BJ (cell line): ENCODE measurements around the gene PTPN5. TPM values are rescaled to one million over a fixed set of nuclear protein-coding genes. Genes with fewer than 3 reads are reported as not detected.

ENCODE experiments used
- CTCF ChIA-PET: fragments of 350-600 bp; formaldehyde crosslinking; extraction: SDS; loops from one replicate; lab custom pipeline; 2021; ENCODE audit warnings: antibody characterized with exemption, inconsistent platforms; lab: Yijun Ruan, JAX
- POLR2A ChIA-PET: fragments of 300-600 bp; sonication (Branson Sonifier 250); formaldehyde crosslinking; extraction: SDS; loops from one replicate; lab custom pipeline; 2021; ENCODE audit warnings: antibody characterized with exemption; lab: Charles Lee
- DNase-seq: peaks from one replicate; pipeline ENCODE4 v3.0.0-alpha.2; 2011; ENCODE audit warnings: low read depth
- H3K27me3 ChIP-seq: 2 replicates; pipeline ENCODE4 v1.6.0; 2011; ENCODE audit warnings: low read length; ENCODE audit not compliant: control insufficient read depth, insufficient read depth
- H3K36me3 ChIP-seq: 2 replicates; pipeline ENCODE4 v1.5.1; 2011; ENCODE audit warnings: low read length; ENCODE audit not compliant: control insufficient read depth, insufficient read depth
- H3K4me3 ChIP-seq: 2 replicates; pipeline ENCODE4 v1.5.1; 2011; ENCODE audit warnings: low read depth, mild to moderate bottlenecking, control low read depth, low read length
- polyA plus RNA-seq: library from polyadenylated mRNA; depleted of rRNA; stranded (reverse); fragments of >200 nt; gene quantifications from 2 replicates; pipeline ENCODE4 v1.2.3, GENCODE V29; 2011
- TF ChIP-seq, protein P1 (sequence below): IDR thresholded peaks from 2 replicates; pipeline ENCODE4 v1.5.1; 2011; ENCODE audit warnings: low read depth, mild to moderate bottlenecking, control low read depth, inconsistent platforms, low read length, moderate library complexity; ENCODE audit not compliant: insufficient read depth

Gene PTPN5
- polyA plus RNA-seq, 1 experiment = not detected

DNA sequence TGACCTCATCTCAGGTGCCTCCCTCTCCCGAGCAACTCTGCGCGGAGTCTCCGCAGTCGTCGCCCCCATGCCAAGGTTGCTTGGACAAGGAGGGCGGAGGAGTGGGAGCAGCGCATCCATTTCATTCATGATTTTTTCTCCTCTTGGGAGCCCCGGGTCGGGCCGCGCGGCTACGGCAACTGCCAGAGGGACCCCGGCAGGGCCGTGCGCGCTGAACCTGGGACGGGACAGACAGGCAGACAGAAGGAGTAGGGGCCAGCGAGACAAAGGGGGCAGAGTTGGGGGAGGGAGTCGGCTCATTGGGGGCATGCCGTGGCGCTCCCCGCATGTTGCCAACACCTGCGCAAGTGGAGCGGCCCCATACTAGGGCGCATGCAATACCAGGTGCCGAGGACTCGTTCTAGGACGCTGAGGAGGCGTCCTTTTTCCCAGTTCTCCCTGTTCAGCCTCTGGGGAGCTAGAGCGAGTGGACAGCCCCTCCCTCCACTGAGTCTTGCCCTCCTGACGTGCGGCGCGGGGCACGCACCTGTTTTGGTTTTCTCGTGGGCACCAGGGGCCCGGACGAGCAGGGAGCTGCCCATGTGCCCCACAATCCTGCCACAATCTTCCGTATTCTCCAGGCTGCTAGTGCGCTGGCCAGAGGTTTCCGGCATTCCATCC is 501 bp upstream of the PTPN5 start:
- Histone ChIP-seq H3K27me3 (peaks cover 32% of the 10 kb centered on the region), H3K4me3 (no peak overlapping the region), H3K36me3 (no peaks in the 10 kb centered on the region)
- POLR2A ChIA-PET = no interaction called here
- TF ChIP-seq, protein P1, sequence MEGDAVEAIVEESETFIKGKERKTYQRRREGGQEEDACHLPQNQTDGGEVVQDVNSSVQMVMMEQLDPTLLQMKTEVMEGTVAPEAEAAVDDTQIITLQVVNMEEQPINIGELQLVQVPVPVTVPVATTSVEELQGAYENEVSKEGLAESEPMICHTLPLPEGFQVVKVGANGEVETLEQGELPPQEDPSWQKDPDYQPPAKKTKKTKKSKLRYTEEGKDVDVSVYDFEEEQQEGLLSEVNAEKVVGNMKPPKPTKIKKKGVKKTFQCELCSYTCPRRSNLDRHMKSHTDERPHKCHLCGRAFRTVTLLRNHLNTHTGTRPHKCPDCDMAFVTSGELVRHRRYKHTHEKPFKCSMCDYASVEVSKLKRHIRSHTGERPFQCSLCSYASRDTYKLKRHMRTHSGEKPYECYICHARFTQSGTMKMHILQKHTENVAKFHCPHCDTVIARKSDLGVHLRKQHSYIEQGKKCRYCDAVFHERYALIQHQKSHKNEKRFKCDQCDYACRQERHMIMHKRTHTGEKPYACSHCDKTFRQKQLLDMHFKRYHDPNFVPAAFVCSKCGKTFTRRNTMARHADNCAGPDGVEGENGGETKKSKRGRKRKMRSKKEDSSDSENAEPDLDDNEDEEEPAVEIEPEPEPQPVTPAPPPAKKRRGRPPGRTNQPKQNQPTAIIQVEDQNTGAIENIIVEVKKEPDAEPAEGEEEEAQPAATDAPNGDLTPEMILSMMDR = no peak
- no peak for DNase-seq
- CTCF ChIA-PET = interaction anchor here (1.1 kb wide), 1 partner anchor 28 kb away, joined by 5 read pairs; no protein-coding TSS in a partner anchor

DNA sequence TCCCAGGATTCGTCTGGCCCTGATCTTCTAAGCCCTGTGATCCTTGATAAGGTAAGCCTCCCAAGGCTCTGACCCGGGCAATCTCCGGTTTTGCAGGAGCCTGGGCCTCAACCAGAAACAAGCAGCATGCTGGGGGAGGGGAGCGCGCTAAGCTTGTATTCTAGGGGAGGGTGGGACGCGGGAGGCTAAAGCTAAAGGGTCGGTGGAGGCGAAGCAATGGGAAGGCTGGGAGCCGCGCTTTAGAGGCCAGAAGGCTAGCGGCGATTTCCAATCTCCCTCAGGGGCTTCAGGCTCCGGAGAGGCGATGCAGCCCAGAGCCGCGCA is 753 bp downstream of the PTPN5 start:
- Histone ChIP-seq H3K36me3 (no peaks in the 10 kb centered on the region), H3K4me3 (no peak overlapping the region), H3K27me3 (peaks cover 32% of the 10 kb centered on the region)
- ChIA-PET CTCF (interaction anchor here (1.3 kb wide), 1 partner anchor 12 kb away, joined by 3 read pairs; no protein-coding TSS in a partner anchor), POLR2A (no interaction called here)
- TF ChIP-seq, protein P1 = no peak
- no peak for DNase-seq

DNA sequence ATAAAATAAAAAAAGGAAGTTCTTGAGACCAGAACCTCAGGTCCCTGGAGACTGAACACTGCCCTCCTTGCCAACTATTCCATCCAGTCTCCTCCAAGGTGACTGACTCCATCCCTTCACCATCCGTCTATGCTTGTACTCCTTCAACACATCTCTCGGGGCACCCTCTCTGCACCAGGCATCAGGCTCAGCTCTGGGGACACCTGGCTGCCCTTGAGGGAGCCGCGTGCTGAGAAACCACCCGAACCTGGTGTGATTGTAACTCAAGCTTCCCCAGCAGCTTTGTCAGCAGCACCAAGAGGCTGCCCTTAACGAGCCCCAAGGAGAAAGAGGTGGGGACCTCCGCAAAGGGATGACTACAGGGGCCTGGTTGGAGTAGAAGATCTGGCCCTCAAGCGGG is 1.7 kb downstream of the PTPN5 start:
- Histone ChIP-seq H3K27me3 (peaks cover 31% of the 10 kb centered on the region), H3K36me3 (no peaks in the 10 kb centered on the region), H3K4me3 (no peak overlapping the region)
- POLR2A ChIA-PET = no interaction called here
- DNase-seq = no peak
- TF ChIP-seq, protein P1 = no peak
- CTCF ChIA-PET = interaction anchor here (1.3 kb wide), 1 partner anchor 13 kb away, joined by 3 read pairs; no protein-coding TSS in a partner anchor

DNA sequence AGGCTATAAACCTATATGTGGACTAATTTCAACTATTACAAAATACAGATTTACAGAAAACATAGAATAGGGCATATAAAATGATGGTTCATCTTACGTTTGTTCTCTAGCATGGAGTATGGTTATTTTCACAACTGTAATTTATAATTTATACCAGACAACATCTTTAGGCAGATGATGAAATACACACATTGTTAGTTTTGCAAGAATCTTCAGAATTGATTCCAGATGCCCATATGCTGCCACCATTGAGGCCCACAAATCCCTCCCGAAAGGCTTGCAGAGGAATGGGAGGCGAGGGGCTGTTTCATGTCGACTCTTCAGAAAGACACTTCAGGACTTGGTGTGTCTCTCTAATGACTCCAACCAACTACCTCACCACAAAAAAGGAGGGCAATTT is 6.2 kb downstream of the PTPN5 start:
- Histone ChIP-seq H3K4me3 (no peak overlapping the region), H3K36me3 (no peaks in the 10 kb centered on the region), H3K27me3 (peaks cover 9% of the 10 kb centered on the region)
- TF ChIP-seq, protein P1 = no peak
- DNase-seq = no peak
- ChIA-PET POLR2A (no interaction called here), CTCF (no interaction called here)

DNA sequence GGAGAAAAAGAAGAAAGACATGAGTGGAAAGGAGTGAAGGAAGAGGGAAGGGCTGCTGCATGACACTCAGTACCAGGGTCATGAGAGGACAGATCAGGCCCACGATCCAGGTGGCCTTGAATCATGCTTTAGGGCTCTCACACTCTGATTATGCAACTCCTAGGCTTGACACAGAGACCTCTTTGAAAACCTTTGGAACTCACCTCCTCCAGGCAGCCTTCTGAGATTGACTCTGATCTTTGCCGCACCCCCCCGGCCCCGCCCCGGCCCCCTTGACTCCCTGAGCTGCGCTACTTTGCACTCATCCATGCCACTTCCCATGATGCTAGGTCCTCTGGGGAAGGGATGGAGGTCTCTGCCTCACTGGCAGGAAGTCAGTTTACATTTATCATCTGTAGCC is 10.7 kb downstream of the PTPN5 start:
- Histone ChIP-seq H3K27me3 (no peaks in the 10 kb centered on the region), H3K36me3 (no peaks in the 10 kb centered on the region), H3K4me3 (no peak overlapping the region)
- no peak for DNase-seq
- ChIA-PET CTCF (interaction anchor here (0.6 to 7.7 kb wide), 2 partner anchors 21 to 241 kb away, joined by 3 to 72 read pairs; no protein-coding TSS in a partner anchor), POLR2A (no interaction called here)
- TF ChIP-seq, protein P1 = no peak
